ENCODE results near the gene FARS2. TPM values are rescaled to one million over a fixed set of nuclear protein-coding genes. Genes with fewer than 3 reads are reported as not detected.

The FARS2 gene
- total RNA-seq, 1 experiment from 2014 or later, result 13.8 TPM

DNA sequence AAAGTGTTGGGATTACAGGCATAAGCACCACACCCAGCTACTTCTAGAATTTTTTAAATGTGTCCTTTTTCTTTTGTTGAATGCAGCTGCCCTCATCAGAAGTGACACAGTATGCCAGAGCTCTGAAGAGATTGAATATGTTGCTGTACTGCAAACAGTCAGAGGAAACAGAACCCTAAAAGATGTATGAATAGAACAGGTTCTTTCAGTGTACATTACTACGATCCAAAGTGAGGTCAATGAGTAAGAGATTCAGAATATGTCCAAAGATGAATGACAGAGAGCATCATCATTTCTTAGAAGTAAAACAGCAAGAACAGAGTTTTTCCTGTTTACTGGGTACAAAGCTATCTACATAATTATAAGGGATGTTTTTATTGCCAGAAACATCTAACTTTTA is 476.9 kb downstream of the FARS2 start:
- no peaks in the 10 kb centered on the region for H3K27me3 ChIP-seq (ENCODE audit: insufficient read depth, low read length)
- ChIA-PET POLR2A (no interaction called here), RAD21 (ENCODE audit: low non-redundant PET in 1 of 2, low total read pairs in 2 of 2, uncharacterized antibody in 2 of 2, unreplicated experiment in 2 of 2) (no interaction called here), CTCF (no interaction called here)
- no peaks in the 10 kb centered on the region for H3K9me3 ChIP-seq (ENCODE audit: control insufficient read depth in 1 of 2, insufficient read depth in 1 of 2, low read depth in 1 of 2, low read length in 2 of 2)
- no peak overlapping the region for H3K9ac ChIP-seq (ENCODE audit: low read length)
- TF ChIP-seq, protein P1, sequence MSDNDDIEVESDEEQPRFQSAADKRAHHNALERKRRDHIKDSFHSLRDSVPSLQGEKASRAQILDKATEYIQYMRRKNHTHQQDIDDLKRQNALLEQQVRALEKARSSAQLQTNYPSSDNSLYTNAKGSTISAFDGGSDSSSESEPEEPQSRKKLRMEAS (IDR thresholded peaks at IDR 0.05), result no peak
- no peak overlapping the region for H3K27ac ChIP-seq (ENCODE audit: low read depth, low read length)
- no peak overlapping the region for H3K4me3 ChIP-seq (replicated peaks in 1 of 2; ENCODE audit: low read depth in 1 of 2, low read length in 2 of 2)
- DNase-seq (ENCODE audit: low read depth, low spot score), result no peak
- H4K20me1 ChIP-seq (ENCODE audit: insufficient read depth), result no peaks in the 10 kb centered on the region
- no peaks in the 10 kb centered on the region for H3K9me2 ChIP-seq (ENCODE audit: insufficient read depth)
- H2AFZ ChIP-seq (ENCODE audit: low read depth, low read length, poor library complexity, severe bottlenecking), result no peak overlapping the region
- no peak overlapping the region for H3K4me2 ChIP-seq (ENCODE audit: low read length)
- ATAC-seq, result no peak
- H3K79me2 ChIP-seq (ENCODE audit: insufficient read depth, low read length), result no peaks in the 10 kb centered on the region
- intact Hi-C loops (cut with micrococcal nuclease), result no loop called here
- H3K36me3 ChIP-seq (ENCODE audit: control insufficient read depth in 1 of 2, insufficient read depth in 2 of 2, low read length in 2 of 2), result no peaks in the 10 kb centered on the region
- no peaks in the 10 kb centered on the region for H3K4me1 ChIP-seq (ENCODE audit: control insufficient read depth in 1 of 2, insufficient read depth in 2 of 2, low read length in 2 of 2)
- BruUV-seq (replicated peaks), result no TSS peak

DNA sequence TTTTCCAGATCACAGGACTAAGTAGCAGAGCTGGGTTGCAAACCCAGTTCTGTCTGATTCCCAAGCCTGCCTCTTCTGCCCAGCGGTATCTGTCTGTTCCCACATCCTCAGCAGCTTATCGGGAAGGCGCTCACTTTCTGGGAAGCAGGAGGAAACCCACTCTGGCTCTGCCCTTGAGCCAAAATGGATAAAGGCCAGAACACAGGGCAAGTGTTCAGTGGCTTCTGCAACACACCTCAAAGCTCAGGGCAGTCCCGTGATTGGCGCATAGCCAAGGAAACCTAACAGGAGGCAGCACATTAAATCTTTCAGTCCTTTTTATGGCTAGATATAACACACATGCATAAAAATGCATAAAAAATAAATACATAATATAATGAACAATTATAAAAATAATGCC is 483.2 kb downstream of the FARS2 start:
- Histone ChIP-seq H3K4me3 (replicated peaks in 1 of 2; ENCODE audit: low read depth in 1 of 2, low read length in 2 of 2) (no peak overlapping the region), H3K9me3 (ENCODE audit: control insufficient read depth in 1 of 2, insufficient read depth in 1 of 2, low read depth in 1 of 2, low read length in 2 of 2) (no peaks in the 10 kb centered on the region), H3K9me2 (ENCODE audit: insufficient read depth) (no peaks in the 10 kb centered on the region), H3K4me2 (ENCODE audit: low read length) (no peak overlapping the region), H3K79me2 (ENCODE audit: insufficient read depth, low read length) (no peaks in the 10 kb centered on the region), H3K4me1 (ENCODE audit: control insufficient read depth in 1 of 2, insufficient read depth in 2 of 2, low read length in 2 of 2) (no peaks in the 10 kb centered on the region), H4K20me1 (ENCODE audit: insufficient read depth) (no peaks in the 10 kb centered on the region), H3K27ac (ENCODE audit: low read depth, low read length) (no peak overlapping the region), H2AFZ (ENCODE audit: low read depth, low read length, poor library complexity, severe bottlenecking) (no peak overlapping the region), H3K9ac (ENCODE audit: low read length) (no peak overlapping the region), H3K36me3 (ENCODE audit: control insufficient read depth in 1 of 2, insufficient read depth in 2 of 2, low read length in 2 of 2) (no peaks in the 10 kb centered on the region), H3K27me3 (ENCODE audit: insufficient read depth, low read length) (no peaks in the 10 kb centered on the region)
- RAD21 ChIA-PET (ENCODE audit: low non-redundant PET in 1 of 2, low total read pairs in 2 of 2, uncharacterized antibody in 2 of 2, unreplicated experiment in 2 of 2), result no interaction called here
- no peak for ATAC-seq
- POLR2A ChIA-PET, result no interaction called here
- no TSS peak for BruUV-seq (replicated peaks)
- intact Hi-C loops (cut with micrococcal nuclease), result no loop called here
- no peak for DNase-seq (ENCODE audit: low read depth, low spot score)
- CTCF ChIA-PET, result no interaction called here
- no peak for TF ChIP-seq EGR1 (IDR thresholded peaks at IDR 0.05; ENCODE audit: low read depth)
- TF ChIP-seq EZH2phosphoT487 (IDR thresholded peaks at IDR 0.05; ENCODE audit: borderline replicate concordance), result no peak
- no peak for TF ChIP-seq ELF1 (IDR thresholded peaks at IDR 0.05; ENCODE audit: borderline replicate concordance, low read depth)
- TF ChIP-seq, protein P2, sequence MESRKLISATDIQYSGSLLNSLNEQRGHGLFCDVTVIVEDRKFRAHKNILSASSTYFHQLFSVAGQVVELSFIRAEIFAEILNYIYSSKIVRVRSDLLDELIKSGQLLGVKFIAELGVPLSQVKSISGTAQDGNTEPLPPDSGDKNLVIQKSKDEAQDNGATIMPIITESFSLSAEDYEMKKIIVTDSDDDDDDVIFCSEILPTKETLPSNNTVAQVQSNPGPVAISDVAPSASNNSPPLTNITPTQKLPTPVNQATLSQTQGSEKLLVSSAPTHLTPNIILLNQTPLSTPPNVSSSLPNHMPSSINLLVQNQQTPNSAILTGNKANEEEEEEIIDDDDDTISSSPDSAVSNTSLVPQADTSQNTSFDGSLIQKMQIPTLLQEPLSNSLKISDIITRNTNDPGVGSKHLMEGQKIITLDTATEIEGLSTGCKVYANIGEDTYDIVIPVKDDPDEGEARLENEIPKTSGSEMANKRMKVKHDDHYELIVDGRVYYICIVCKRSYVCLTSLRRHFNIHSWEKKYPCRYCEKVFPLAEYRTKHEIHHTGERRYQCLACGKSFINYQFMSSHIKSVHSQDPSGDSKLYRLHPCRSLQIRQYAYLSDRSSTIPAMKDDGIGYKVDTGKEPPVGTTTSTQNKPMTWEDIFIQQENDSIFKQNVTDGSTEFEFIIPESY (IDR thresholded peaks at IDR 0.05; ENCODE audit: extremely low read depth, insufficient replicate concordance, low read length), result no peak
- TF ChIP-seq TCF7L2 (IDR thresholded peaks at IDR 0.05; ENCODE audit: borderline replicate concordance, extremely low read depth, insufficient read depth, insufficient read length), result no peak
- no peak for TF ChIP-seq YY1 (IDR thresholded peaks at IDR 0.05; ENCODE audit: extremely low read depth, insufficient replicate concordance, low read depth, low read length)
- no peak for TF ChIP-seq JUND (IDR thresholded peaks at IDR 0.05)

Data from HCT116 (cell line).